NCI-H2171 (cell line): ENCODE results near the gene NCOA3.

Source experiments
- DNase-seq: peaks from one replicate; lab custom pipeline; 2025; lab: John Stamatoyannopoulos, UW

Gene NCOA3

DNA sequence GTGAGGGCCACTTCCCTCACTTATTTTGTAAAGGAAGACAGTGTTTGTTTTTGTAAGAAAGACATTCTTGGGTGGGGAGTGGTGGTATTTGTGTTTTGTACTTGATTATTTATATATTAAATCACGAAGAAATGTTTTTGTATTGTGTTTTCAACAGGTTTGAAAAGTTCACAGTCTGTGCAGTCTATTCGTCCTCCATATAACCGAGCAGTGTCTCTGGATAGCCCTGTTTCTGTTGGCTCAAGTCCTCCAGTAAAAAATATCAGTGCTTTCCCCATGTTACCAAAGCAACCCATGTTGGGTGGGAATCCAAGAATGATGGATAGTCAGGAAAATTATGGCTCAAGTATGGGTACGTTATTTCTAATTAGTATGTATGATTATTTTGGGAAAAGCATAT, 137.2 kb downstream of the NCOA3 start:
- no peak for DNase-seq

DNA sequence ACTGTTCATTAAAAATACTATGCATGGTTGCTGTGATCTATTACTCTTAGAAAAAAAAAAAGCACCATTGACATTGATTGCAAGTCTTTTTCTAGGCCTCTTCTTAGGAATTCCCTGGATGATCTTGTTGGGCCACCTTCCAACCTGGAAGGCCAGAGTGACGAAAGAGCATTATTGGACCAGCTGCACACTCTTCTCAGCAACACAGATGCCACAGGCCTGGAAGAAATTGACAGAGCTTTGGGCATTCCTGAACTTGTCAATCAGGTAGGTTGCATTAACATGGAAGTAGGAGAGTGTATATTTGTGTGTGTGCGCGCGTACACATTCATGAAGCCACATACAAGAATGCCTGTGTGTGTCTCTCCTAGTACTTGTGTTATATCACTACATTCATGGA, 140.4 kb downstream of the NCOA3 start:
- DNase-seq, result no peak

DNA sequence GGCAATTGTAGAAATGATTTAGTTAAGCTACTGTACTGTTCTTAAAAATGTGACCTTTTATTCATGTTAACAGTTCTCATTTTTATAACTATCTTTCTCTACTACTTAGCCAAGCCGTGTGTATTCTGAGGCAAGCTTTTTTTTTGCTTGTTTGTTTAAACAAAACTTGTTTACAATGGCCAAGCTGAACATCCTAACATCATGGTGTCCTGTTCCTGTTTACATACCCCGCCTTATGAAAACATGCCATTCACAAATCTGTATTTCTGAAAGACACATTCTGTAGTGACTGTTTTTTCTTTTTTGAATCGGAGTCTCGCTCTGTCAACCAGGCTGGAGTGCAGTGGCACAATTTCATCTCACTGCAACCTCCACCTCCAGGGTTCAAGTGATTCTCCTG, 140.9 kb downstream of the NCOA3 start:
- DNase-seq, result no peak

DNA sequence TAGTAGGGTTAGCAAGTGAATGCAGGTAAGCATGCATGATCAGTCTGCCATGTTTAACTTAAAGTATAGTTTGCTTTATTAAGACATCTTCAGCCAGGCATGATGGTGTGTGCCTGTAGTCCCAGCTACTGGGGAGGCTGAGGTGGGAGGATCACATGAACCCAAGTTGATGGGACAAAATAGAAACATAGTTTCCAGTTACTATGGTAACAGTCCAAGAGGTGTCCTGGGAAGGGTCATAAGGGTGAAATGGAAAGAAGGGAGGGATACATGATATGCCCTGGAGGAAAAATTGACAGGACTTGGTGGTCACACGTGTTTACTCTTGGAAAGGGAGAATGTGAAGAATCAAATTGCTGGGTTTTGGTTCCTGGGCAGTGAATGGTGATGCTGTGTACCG, 143.9 kb downstream of the NCOA3 start:
- no peak for DNase-seq

DNA sequence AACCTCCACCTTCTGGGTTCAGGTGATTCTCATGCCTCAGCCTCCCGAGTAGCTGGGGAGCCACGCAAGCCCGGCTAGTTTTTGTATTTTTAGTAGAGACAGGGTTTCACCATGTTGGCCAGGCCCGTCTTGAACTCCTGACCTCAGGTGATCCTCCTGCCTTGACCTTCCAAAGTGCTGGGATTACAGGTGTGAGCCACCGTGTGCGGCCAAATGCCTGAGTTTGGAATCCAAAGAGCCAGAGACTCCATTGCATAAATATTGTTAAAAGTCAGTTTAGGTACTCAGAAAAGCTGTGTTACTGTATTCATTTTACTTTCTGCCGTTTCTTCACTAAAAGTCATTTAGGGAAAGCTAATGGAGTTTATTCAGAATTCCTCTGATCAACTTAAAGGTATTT, 146.3 kb downstream of the NCOA3 start:
- no peak for DNase-seq

DNA sequence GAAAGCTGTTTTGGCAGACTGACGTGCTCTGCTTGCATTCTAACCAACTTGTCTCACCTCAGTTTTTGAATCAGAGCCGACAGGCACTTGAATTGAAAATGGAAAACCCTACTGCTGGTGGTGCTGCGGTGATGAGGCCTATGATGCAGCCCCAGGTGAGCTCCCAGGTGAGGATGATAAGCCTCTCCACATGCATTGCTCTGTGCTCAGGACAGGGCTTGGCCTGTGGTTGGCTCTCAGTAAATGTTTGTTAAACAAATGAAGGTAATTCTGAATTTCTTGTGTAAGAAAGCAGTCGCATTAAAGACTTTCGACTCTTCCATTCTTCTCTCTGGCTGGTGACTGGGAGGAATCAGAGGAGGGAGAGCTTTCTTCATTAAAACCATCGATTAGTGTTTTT, 147.3 kb downstream of the NCOA3 start:
- DNase-seq, result no peak

DNA sequence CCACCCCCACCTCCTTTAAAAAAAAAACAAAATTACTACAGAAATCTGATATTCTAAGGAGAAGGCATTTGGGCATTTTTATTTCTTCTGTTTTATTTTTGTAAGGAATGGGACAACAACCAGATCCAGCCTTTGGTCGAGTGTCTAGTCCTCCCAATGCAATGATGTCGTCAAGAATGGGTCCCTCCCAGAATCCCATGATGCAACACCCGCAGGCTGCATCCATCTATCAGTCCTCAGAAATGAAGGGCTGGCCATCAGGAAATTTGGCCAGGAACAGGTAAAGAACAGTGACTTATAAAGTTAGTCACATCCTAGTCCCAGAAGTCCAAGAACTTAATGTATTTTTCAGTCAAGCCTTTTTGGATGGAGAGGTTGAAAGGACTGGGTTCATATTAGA, 150.6 kb downstream of the NCOA3 start:
- DNase-seq, result no peak

DNA sequence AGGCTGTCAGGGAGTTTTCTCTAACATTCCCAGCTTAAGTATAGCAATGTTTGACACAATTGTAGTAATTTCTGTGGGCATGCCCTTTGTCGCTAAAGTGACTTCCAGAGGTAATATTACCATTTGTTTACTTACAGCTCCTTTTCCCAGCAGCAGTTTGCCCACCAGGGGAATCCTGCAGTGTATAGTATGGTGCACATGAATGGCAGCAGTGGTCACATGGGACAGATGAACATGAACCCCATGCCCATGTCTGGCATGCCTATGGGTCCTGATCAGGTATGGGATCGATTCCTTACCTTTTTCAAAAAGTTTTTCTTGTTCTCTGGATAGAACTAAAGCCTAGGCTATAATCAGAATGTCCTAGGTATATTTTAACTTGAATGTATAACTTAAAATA, 151.1 kb downstream of the NCOA3 start:
- no peak for DNase-seq

DNA sequence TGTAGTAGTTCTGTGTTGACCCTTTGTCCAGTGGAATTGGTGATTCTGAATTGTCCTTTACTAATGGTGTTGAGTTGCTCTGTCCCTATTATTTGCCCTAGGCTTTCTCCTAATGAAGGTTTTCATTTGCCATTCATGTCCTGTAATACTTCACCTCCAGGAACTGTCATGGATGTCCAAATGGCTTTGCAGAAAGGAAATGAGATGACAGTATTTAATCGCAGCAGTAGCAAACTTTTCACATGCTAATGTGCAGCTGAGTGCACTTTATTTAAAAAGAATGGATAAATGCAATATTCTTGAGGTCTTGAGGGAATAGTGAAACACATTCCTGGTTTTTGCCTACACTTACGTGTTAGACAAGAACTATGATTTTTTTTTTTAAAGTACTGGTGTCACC, 152.2 kb downstream of the NCOA3 start:
- no peak for DNase-seq

DNA sequence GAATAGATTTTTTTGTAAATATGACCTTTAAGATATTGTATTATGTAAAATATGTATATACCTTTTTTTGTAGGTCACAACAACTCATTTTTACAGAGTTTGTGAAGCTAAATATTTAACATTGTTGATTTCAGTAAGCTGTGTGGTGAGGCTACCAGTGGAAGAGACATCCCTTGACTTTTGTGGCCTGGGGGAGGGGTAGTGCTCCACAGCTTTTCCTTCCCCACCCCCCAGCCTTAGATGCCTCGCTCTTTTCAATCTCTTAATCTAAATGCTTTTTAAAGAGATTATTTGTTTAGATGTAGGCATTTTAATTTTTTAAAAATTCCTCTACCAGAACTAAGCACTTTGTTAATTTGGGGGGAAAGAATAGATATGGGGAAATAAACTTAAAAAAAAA, 152.7 kb downstream of the NCOA3 start:
- no peak for DNase-seq

DNA sequence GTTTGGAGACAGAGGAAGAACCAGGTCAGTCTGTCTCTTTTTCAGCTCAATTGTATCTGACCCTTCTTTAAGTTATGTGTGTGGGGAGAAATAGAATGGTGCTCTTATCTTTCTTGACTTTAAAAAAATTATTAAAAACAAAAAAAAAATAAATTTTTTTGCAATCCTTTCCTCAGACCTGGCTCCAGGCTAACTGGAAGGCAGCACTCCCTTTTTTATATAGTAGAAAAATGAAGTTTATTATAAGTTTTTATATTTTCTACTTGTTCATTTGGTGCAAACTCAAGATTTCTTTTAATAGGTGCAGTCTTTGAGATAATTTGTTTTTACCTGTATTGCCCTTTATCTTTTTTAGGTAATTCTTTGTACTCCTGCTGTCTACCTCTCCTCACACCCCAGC, 153.9 kb downstream of the NCOA3 start:
- DNase-seq, result no peak

DNA sequence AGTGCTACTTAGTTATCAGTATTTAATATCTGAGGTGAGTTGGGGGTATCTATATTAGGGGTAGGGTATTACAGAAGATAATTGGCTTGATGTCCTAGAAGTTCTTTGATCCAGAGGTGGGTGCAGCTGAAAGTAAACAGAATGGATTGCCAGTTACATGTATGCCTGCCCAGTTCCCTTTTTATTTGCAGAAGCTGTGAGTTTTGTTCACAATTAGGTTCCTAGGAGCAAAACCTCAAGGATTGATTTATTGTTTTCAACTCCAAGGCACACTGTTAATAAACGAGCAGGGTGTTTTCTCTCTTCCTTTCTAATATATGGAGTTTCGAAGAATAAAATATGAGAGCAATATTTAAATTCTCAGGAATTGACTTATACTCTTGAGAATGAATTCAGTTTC, 154.6 kb downstream of the NCOA3 start:
- no peak for DNase-seq

DNA sequence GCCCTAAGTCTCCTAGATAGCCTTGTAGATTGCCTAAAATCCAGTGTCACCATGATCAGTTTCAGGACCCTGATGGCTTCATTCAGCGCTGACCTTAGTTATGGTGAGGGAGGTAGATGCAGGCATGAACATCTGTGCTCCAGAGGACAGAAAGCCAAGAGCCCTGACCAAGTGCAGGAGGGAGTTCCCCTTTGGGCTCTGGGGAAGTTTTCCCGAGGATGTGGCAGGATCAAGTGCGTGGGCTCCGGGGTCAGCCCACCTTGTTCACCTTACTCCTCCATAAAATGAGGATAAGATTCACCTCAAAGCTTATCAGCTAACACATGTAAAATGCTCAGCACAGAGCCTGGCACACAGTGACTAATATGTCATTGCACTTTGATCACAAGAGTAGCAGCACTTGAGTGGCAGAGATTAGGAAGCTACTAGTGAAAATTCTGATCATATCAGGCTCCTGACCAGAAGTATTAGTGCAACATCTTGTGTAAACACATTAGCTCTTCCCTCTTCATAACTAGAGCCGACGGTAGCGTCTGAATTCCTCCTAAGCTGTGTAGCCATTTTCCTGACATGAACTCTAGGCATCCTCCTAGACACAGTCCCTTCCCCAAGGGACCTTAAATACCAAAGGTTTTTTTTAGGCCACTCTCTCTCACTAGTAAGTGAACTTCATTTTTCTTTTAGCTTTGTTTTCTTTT, 158.4 kb downstream of the NCOA3 start:
- no peak for DNase-seq

DNA sequence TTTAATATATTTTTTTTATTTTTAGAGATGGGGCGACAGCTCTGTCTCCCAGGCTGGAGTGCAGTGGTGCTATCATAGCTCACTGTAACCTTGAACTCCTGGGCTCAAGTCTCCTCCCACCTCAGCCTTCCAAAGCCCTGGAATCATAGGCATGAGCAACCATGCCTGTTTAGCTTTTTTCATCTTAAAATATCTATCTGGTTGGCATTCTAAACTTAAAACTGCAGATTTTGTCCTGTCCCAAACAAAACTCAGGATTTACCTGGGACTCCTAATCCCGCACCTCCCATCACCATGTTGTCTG, 158.9 kb downstream of the NCOA3 start:
- DNase-seq, result no peak

DNA sequence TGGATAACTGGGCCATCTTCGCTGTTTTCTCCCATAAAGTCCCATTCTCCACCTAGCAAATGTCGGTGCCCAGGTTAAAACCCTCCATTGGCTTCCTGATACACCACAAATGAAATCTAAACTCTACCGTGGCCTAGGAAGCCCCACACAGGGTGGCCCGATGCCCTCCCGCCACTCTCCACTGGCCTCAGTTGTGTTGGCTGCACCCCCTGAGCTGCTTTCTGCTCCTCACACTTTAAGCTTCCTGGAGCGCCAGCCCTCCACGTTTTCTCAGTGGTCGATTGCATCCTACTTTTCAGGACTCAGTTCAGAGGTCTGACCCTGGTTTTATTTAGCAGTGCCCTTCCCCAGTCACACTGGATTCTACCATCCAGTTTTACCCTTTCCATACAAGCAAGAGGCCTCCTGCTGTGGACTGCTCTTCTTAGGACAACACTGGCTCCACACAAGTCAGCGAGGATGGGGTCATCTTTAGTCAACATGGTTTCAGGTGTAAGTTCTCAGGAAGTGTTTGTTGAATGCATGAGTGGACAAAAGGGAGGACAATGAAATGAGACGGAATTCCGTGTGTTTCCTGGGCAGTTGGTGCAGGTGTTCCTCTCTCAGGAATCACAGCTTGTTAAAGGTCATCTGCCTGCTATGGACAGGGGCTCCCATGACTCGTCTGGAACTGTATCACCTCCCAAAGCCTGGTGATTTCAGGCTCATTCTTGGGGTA, 159.5 kb downstream of the NCOA3 start:
- DNase-seq, result no peak

DNA sequence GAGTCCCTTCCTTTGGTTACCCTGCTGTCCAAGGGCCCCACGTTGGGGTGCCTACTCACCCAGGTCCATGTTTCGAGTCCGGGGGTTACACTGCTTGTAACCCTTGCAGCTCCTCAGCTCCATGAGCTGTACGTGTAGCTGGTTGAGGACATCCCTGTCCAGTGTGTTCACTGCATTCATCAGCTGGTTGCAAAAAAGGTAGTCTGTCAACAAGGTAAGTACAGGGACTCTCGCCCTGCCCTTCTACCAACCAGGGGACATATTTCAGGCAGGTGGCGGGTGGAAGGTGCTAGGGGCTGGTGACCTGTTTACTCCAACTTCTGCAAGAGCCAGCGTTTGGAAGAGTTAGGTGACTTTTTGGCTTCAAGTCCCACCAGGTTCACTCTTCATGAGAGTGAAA, 160.0 kb downstream of the NCOA3 start:
- DNase-seq, result no peak

DNA sequence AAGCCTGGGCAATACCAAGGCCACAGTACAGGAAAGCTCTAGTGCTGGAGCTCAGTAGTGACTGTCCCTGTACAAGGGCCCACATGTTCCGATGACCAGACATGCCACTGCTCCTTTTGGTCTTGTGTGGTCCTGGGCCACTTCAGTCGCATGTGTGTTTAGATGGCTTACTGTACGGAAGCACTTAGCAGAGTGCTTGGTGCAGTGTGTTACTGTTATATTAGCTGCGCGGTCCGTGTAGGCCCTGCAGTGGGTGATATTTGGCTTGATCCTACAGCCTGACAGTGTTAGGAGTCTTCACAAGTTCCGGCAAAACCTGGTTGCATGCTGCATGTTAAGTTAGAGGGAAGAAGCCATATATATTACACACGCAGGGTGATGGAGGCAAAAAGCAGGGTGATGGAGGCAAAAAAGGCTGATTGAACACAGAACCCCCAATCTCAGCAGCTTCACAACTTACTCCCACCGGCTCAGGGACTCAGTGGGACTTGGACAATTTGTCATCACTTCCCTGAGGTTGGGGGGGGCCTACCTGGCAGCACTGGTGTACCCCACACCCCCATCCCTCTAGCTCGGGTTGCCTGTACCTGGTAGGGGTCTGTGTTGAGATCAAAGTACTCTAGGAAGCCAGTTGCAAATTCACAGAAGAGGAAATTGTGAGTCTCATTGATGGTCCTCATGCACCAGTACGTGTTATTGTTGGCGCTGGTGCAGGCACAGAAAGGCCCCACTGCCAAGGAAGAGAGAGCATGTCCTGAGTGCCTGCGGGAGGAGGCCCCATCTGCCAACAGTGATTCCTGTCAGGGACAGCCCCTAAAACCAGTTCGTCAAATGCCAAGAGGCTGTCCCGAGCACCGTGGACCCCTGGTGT, 161.0 kb downstream of the NCOA3 start:
- DNase-seq, result no peak

DNA sequence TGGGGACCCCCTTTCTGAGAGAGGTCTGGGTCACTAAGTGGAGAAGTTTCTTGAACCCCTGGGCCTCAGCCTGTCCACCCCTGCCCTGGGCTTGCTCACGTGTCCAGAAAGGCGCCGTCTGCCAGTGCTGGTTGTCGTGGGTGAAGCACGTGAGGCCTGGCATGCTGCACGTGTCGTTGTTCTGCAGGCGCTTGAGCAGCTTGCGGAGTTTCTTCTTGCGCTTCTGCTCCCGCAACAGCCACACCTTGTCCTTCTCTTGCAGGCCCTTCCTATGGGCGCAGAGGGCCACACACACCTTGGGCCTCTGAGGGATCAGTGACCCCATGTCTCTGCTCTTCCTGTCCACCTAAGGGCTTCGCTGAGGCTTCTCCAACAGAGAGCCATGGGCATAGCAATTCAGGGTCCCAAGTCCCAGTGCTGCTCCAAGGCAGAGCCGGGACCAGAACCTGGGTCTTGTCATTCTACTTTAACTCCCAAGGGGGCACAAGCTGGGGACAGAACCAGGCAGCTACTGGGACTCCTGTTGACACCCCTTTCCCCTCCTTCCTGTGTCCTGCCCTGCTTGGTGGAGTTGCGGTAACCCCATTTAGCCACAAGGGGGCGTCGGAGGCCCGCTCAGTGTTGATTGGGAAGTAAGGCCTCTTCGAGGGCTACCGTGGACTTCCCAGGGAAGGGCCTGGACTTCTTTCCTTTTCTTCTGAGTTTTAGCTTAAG, 161.8 kb downstream of the NCOA3 start:
- peak; percentile 61 for DNase-seq

DNA sequence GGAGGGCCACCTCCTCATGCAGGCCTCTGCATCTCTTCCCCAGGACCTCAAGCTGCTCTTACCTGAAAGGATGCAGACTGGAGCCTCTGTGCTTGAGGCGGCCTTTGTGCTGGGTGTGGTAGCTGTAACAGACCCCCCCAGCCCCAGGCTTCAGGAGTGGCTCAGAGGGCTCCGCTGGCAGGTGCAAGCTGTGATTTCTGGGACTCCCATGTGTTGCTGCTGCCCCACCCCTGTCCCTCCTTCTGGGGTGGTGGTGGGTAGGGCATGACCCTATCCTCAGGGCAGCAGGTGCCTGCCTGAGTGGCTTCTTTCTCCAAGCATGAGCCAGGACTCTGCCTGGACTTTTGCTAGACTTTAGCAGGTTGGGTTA, 162.4 kb downstream of the NCOA3 start:
- no peak for DNase-seq

DNA sequence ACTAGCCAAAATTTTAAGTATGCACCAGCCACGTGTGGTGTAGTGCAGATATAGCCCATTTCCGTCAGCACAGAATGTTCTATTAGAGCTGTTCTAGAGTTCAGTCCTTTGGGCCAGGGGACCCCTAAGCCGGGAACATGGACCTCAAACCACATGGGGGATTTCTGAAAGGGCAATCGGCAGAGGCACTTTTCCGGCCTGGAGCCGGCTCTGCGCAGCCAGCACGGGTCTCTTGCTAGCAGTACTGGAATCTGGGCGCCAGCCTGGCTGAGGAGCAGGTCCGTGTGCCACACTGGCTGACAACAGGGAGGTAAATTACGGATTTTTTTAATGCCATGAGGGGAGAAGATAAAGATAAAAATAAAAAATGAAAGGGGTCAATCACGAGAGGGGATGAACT, 163.1 kb downstream of the NCOA3 start:
- no peak for DNase-seq

DNA sequence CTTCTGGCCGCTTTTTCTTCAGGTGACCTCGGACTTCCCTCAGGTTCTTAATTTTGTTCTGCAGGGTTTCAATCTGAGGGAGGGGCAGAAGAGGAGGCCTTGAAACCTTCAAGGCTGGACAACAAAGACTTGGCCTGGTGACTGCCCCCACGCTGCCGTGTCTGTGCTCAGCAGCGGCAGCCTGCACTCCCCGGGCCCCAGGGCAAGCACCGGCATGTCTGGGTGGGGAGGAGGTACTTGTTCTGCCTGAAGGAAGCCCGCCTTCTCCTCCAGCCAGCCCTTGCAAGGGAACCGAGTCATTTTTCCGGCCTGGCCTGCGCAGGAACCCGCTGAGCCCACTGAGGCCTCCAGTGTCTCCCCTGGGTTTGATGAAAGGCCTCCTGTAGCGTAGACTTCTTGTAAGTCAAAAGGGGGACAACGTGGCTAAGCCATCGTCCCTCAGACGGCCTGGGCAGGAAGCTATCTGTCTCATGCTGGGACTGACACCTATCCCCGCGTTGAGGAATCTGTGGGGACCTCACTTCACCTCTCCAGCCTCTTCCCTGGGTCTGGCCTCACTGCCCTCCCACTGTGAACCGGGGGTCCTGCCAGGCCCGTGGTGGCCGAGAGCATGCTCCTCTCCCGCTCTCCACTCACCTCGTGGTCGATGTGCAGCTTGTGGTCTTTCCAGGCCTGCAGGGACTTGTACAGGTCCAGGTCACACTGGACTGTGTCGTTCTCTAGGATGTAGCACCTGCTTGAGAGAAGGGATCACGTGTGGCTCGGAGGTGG, 163.7 kb downstream of the NCOA3 start:
- no peak for DNase-seq

DNA sequence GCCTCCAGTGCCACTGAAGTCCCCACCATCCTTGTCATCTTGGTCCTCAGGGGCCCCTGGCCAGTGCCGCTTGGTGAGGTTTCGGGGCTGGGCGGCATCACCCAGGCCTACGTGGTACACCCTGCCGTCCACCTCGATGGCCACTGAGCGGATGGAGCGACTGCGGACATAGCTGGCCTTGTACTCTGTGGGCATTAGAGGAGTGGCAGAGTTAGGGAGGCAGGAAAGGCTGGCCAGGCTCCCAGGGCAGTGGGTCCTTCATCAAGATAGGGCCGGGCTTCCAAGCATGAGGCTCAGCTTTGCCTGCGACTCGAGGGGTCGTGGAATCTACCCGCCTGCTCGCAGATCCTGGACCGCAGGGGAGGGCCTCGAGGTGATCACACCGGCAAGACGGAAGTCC, 164.6 kb downstream of the NCOA3 start:
- no peak for DNase-seq
